HG03064 (cell line): ENCODE measurements around the gene AXL.
"Not testable (repeated sequence)": the region's sequence is repeated elsewhere in the genome, so short reads cannot be mapped to it uniquely, and the experiment has no call there.

Experiments
- ATAC-seq: cut with Tn5 transposase; IDR thresholded peaks from one replicate; pipeline ENCODE4 v1.9.1; 2021; ENCODE audit warnings: low read depth; ENCODE audit not compliant: unreplicated experiment

Gene AXL

DNA sequence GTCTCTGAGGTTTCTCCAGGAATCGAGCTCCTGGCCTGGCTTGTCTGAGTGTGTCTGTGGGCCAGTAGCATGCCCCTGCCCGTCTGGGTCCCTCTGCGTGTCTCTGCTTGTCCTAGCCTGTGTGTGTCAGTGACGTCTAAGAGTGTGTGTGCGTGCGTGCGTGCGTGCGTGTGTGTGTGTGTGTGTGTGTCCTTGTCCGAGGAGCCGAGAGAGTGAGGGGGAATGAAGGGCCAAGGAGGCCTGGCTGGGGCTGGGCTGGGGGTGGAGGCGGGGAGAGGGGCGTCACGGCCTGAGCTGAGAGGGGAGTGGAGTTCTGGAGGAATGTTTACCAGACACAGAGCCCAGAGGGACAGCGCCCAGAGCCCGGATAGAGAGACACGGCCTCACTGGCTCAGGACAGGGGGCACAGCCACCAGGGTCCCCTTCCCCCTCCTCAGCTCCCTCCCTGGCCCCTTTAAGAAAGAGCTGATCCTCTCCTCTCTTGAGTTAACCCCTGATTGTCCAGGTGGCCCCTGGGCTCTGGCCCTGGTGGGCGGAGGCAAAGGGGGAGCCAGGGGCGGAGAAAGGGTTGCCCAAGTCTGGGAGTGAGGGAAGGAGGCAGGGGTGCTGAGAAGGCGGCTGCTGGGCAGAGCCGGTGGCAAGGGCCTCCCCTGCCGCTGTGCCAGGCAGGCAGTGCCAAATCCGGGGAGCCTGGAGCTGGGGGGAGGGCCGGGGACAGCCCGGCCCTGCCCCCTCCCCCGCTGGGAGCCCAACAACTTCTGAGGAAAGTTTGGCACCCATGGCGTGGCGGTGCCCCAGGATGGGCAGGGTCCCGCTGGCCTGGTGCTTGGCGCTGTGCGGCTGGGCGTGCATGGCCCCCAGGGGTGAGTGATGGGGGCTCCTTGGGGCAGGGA is at the start of gene AXL:
Gene AXL (plus strand): TSS at position 609 of the 893 bp plus-strand sequence. CDS start 170 bp downstream, at position 779.
- ATAC-seq, result no peak

DNA sequence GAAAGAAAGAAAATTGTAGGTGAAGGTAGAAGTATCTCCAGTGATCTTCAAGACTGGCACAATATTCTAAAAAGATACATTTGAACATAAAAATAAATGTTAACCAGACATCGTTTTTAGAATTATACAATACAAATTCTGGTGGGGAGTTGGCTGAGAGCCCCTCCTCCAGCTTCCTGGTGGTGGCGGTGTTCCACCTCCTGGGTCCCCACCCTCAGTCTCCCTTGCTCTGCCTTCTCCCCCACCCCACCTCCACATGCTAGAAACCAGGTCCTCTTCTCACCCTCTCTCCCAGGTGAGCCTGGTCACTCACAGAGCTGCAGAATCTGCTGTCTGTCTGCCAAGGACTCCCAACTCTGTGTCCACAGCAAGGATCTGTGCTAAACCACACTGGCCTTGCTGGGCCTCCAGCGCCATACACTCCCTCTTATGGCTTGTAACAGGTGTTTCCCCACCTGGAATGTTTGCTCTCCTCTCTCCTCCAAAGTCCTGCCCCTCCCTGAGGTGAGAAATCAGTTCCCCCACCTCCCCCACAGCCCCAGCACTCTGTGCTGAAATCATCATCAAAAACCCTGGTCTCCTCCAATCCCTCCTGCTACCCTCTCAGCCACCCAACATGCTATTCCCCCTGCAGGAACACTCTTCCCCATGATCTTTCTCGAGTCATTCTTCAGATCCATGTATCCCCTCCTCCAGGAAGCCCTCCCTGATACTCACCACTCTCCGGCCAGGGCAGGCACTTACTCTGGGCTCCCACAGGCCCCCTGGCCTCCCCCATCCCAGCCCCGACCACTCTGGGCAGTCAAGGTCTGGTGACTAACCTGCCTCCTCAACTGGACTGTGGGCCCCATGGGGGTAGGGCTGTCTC is 46.5 kb upstream of the AXL start:
- ATAC-seq, result no peak

DNA sequence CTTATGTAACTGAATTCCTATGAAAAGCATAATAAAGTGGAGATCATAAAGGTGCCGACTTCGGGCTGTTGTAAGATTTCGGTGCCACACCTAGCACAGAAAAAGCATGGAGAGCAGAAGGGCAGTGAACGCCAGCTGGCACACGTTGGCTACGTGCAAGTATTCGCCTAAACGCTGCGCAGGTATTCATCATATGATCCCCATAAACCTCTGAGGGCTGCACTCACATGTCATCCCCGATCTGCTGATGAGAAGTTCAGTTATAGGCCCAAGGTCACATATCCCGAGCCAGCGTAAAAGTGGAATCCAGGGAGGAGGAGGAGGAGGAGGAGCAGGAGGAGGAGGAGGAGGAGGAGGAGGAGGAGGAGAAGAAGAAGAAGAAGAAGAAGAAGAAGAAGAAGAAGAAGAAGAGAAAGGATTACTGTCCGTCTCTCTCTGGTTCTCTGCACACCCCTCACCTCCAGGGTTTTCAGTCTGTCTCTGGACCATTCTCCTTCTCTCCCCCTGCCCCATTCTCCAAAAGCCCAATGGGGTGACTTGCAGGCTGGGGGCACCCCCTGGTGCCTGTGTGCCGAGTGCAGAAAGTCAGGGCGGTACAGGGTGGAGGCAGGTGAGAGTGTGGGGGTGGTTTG is 44.6 kb upstream of the AXL start:
- ATAC-seq, result no peak

DNA sequence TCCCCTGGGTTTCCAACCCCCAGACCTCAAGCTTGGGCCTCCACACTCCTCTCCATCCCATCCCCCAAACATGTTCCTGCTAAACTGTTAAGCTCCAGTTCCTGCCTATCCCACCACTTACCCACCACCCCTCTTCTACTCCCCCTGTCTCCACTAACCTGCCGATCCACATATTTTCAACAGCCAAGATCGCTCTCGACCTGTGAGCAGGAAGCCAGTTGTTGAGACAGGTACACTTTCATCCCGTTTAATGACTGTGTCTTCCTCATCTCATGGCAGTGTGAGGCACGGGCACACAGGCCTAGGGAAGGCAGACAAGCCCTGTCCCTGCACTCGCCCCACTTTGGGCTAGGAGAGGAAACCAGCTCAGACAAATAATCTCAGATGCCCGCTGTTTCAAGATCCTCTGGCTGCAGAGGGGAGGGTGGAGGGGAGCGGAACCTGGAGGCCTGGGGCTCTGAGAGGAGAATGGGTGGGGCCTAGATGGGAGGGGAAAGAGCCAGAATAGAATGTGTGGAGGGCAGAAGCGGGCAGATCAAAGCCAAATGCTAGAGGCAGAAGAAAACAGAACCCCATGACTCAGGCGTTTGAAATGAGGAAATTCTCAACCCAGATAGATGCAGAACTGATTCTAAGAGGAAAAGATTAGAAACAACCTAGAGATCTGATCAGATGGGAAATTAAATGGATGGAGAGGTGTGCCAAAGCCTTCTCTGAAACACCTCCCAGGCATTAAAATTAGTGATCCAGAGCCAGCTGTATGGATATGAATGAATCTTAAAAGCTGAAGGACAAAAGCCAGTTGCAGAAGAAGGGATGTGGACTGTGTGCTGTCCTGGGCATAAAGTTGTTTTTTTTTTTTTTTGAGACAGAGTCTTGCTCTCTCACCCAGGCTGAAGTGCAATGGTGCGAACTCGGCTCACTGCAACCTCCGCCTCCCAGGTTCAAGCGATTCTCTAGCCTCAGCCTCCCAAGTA is 42.9 kb upstream of the AXL start:
- no peak for ATAC-seq

DNA sequence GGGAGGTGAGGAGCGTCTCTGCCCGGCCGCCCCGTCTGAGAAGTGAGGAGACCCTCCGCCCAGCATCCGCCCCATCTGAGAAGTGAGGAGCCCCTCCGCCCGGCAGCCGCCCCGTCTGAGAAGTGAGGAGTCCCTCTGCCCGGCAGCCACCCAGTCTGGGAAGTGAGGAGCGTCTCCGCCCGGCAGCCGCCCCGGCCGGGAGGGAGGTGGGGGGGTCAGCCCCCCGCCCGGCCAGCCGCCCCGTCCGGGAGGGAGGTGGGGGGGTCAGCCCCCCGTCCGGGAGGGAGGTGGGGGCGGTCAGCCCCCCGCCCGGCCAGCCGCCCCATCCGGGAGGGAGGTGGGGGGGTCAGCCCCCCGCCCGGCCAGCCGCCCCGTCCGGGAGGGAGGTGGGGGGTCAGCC is 38.9 kb upstream of the AXL start:
- ATAC-seq, result not testable (repeated sequence)

DNA sequence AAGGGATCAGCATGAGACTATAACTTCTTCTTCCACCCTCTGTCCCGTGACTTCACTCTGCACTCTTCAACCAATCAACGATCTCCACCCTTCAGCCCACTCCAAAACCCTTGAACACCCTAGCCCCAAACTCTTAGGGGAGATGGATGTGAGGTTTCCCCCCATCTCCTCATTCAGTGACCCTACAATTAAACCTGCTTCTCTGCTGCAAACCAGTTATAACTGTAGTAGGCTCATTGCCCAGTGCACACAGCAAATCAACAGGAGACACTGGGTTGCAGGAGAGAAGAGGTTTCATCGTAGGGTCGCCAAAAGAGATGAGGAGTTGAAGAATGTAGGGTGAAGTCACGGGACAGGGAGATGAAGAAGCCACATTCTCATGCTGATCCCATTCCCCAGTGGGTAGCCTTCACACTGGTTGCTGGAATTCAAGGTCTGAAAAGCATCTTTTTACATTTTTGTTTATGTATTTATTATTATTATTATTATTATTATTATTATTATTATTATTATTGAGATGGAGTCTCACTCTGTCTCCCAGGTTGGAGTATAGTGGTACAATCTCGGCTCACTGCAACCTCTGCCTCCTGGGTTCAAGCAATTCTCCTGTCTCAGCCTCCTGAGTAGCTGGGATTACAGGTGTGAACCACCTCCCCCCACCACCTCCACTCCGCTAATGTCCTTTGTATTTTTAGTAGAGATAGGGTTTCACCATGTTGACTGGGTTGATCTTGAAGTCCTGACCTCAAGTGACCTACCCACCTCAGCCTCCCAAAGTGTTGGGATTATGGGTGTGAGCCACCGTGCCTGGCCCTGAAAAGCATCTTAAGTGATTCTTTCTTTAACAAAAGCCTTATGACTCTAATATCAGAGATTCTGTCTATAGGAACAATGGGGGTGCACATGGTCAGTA is 31.8 kb upstream of the AXL start:
- ATAC-seq, result no peak

DNA sequence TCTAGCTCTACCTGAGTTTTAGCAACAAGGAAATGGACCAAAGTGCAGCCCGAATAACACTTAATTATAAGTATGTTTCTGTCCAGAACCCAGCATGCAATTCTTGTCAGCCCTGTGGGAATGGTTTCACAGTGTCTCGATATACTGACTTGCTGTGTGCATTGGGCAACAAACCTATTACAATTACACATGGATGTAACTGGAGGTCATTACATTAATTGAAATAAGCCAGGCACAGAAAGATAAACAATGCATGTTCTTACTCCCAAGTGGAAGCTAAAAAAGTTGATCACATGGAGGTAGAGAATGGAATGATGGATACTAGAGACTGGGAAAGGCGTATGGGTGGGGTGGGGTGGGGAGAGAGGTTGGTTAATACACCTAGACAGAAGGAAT is 31.1 kb upstream of the AXL start:
- no peak for ATAC-seq

DNA sequence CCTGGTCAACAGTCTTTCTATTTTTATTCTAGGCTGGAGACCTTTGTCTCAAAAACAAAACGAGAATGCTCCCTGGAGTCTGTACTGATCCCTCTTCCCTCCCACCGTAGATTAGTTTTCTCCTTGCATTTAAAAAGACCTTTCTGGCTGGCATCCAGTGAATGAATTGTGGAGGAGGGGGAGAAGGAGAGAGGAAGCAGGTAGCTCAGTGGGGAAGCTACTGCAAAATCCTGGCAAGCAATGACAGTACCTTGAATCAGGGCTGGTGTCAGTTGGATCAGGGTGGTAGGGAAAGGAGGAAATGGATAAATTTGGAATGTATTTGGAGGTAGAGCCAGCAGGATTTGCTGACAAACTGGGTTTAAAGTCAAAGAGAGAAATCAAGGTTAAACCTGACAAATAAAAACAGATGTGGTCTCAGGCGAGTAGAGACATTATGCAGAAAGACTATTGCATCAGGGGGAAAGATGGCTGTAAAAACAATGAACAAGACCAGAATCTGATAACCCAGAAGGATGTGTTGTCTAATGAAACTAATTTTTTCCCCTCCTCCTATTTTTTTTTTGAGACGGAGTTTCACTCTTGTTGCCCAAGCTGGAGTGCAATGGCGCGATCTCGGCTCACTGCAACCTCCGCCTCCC is 29.5 kb upstream of the AXL start:
- ATAC-seq, result no peak

DNA sequence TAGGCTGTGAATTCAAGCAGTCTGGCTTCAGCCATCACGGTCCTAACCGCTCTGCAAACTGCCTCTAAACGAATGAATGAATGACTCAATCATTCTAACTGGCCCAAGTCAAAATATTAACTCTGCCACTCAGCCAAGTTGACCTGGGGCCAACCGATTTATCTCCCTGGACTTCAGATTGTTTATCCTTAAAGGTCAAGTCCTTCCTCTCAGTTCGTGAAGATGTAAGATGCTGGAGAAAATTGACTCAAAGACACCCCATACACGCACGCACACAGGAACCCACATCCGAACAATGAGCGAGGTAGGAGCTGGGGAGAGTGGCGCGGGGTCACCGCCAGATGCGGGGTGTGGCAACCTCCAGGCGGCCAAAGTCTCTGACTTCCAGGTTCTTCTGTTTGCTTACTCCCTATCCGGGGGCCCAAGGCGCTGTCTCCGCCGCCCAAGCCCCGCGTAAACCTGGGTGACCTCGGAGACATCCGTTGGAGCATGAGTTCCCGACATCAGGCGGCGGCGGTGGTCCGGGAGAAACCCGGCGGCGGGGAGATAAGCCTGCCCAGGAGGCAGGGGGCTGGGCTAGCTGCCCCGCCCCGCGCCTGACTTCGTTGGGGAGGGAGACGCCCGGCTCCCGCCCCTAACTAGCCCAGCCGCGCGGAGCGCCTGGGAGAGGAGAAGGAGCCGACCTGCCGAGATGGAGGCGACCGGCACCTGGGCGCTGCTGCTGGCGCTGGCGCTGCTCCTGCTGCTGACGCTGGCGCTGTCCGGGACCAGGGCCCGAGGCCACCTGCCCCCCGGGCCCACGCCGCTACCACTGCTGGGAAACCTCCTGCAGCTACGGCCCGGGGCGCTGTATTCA is 26.2 kb upstream of the AXL start, which contains the start of gene CYP2S1:
Gene CYP2S1 (plus strand): TSS at position 646 of the 856 bp plus-strand sequence. CDS start 46 bp downstream, at position 692.
- no peak for ATAC-seq

DNA sequence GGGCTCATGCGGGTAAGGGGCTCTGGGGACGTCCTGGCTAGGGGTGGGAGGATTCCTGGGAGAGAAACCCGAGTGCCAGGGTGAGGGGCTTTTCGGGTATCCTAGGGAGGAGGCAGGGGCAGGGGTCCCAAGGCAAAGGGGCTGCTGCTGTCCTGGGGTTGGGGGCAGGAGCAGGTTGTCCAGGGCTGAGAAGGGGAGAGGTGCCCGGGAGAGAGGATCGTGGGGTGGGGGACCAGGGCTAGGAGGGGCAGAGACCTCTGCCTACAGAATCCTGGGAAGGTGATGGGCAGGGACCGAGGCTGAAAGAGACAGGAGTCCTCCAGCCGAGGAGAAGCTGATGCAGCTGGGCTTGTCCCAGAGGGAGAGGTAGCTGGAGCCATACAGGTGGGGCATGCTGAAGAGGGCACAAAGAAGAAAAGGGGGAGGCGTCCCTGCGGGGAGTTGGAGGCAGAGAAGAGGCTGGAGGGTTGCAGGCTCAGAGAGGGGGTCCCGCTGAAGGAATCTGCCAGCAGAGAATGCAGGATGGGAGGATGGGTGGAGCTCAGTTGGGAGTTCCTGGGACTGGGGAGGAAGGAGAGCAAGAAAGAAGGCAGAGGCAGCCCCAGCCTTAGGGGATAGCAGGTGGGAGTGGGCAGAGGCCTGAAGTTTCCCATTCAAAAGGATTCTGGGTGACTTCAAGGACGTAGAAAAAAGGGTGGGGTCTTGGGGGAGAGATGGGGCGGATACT is 25.4 kb upstream of the AXL start:
- ATAC-seq, result no peak

DNA sequence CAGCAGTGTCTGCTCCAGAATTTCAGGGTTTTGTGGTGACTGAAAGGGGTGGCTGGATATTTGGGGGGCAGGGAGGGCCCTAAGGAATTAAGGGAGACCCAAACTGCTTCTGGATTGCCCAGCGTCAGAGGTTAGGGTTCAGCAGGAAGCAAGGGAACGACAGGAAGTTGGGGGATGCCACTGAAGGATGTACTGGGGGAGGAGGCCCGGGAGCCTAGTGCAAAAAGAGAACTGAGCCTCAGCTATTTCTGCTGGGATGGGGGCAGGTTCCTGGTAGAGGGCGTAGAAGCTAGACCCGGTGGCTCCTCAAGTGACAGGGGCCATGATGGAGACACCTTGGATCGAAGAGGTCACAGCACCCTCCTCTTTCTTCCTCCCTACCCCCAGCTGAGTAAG is 24.9 kb upstream of the AXL start:
- no peak for ATAC-seq

DNA sequence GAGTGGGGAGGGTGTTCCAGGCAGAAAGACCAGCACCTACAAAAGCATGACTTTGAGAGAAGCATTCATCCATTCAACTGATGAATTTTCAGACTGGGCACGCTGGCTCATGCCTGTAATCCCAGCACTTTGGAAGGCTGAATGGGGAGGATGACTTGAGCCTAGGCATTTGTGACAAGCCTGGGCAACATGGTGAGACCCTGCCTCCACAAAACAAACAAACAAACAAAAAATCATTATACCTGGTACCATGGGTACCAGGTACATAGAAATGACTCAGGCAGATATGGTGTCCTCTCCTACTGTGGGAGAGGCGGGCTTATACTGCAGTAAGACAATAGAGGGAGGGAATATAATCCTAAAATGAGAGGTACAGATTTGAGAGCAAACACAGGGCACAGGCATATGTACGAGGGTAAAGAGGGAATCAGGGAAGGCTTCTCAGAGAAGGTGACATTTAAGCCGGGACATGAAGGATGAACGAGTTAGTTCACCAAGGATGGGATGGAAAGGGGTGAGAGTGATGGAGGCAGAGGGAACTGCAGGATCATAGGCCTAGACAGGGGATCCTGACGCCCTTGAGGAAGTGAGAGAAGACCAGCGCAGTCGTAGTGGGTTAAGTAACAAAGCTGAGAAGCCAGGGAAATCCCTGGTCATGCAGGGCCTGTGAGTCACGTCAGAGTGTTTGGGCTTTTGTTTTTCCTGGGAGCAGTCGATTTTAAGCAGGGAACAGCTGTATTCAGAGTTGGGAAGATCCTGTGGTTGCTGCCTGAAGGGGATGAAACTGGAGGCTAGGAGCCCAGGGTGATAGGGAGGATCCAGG is 23.1 kb upstream of the AXL start:
- ATAC-seq, result no peak

DNA sequence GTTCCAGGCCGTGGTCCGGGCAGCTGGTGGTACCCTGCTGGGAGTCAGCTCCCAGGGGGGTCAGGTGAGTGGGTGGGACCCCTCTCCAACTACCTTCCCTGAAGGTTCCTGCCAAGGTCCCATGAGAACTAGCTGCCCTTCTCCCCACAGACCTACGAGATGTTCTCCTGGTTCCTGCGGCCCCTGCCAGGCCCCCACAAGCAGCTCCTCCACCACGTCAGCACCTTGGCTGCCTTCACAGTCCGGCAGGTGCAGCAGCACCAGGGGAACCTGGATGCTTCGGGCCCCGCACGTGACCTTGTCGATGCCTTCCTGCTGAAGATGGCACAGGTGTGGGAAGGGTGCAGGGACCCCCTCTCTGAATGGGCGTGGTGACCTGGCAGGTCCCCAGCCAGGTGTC is 20.5 kb upstream of the AXL start:
- no peak for ATAC-seq

DNA sequence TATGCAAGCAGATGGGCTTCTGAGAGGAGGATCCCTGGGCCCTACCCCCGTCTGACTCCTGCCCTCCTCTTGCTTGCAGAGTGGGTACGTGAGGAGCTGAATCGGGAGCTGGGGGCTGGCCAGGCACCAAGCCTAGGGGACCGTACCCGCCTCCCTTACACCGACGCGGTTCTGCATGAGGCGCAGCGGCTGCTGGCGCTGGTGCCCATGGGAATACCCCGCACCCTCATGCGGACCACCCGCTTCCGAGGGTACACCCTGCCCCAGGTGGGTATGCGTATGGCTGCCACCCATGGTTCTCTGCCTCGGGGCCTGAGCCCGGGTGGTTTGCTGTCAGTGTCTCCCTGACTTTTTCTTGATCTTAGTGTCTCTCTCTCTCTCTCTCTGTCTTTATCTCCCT is 15.7 kb upstream of the AXL start:
- ATAC-seq, result no peak

DNA sequence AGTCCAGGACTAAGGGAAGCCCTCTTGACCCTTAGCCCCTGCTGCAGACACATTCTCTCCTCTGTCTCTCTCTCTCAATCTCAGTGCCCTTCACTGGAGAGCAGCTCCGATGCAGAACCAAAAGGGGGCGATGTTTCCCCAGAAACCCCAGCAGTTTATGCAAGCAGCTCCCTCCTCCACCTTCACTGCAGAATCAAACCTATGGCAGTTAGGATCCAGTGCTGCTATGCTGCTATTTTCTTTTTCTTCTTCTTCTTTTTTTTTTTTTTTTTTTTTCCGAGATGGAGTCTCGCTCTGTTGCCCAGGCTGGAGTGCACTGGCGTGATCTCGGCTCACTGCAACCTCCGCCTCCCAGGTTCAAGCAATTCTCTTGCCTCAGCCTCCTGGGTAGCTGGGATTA is 14.7 kb upstream of the AXL start:
- ATAC-seq, result not testable (repeated sequence)

DNA sequence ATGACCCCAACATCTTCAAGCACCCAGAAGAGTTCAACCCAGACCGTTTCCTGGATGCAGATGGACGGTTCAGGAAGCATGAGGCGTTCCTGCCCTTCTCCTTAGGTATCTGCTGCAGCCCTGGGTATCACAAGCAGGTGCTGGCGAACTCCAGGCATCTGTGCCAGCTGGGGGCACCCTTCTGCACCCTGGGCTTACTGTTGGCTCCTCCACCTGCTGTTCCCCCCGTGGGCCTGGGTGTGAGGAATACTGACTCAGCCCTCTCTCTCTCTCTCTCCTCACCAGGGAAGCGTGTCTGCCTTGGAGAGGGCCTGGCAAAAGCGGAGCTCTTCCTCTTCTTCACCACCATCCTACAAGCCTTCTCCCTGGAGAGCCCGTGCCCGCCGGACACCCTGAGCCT is 13.0 kb upstream of the AXL start:
- no peak for ATAC-seq
